K562 (cell line): ENCODE measurements around the gene HRC. TPM values are rescaled to one million over a fixed set of nuclear protein-coding genes. Genes with fewer than 3 reads are reported as not detected.
A peak's percentile ranks its signal among the peaks of the same experiment; 100 is the strongest.

Source experiments
- CREB3 ChIP-seq: fragments of 450-650 bp; conservative IDR thresholded peaks from 2 replicates; pipeline ENCODE4 v1.6.1; 2016; ENCODE audit warnings: missing genetic modification characterization, low read depth, mild to moderate bottlenecking, missing compliant biosample characterization, moderate library complexity
- GABPB2 ChIP-seq: fragments of 250-450 bp; sonication (Bioruptor Pico); conservative IDR thresholded peaks from 2 replicates; pipeline ENCODE4 v1.5.1; 2021; ENCODE audit warnings: mild to moderate bottlenecking
- HIVEP1 ChIP-seq: fragments of 250-450 bp; sonication (Bioruptor Pico); IDR thresholded peaks from 2 replicates; pipeline ENCODE4 v1.4.0; 2020; ENCODE audit warnings: mild to moderate bottlenecking
- MGA ChIP-seq: fragments of 450-650 bp; IDR thresholded peaks from 2 replicates; pipeline ENCODE4 v1.6.1; 2016; ENCODE audit warnings: mild to moderate bottlenecking, moderate library complexity
- NCOR1 ChIP-seq: fragments of 450-650 bp; IDR thresholded peaks from 2 replicates; pipeline ENCODE4 v1.6.1; 2016; ENCODE audit warnings: mild to moderate bottlenecking, moderate library complexity
- TARDBP ChIP-seq: fragments of 450-650 bp; IDR thresholded peaks from 2 replicates; pipeline ENCODE4 v1.6.1; 2016
- TSHZ1 ChIP-seq: fragments of 250-450 bp; sonication (Bioruptor Pico); IDR thresholded peaks from 2 replicates; pipeline ENCODE4 v1.4.0; 2020; ENCODE audit warnings: mild to moderate bottlenecking, moderate library complexity
- ZBTB7A ChIP-seq: IDR thresholded peaks from 2 replicates; pipeline ENCODE4 v1.6.1; 2011; ENCODE audit warnings: low read depth, mild to moderate bottlenecking, low read length, moderate library complexity, borderline replicate concordance; ENCODE audit not compliant: control insufficient read depth
- ZKSCAN8 ChIP-seq: fragments of 200-800 bp; sonication (Bioruptor generic); IDR thresholded peaks from 2 replicates; pipeline ENCODE4 v1.6.1; 2016; ENCODE audit warnings: missing genetic modification characterization, missing compliant biosample characterization
- ZNF239 ChIP-seq: fragments of 250-450 bp; sonication (Bioruptor Pico); IDR thresholded peaks from 2 replicates; pipeline ENCODE4 v1.4.0; 2020; ENCODE audit warnings: mild to moderate bottlenecking
- ZNF699 ChIP-seq: fragments of 250-450 bp; sonication (Bioruptor Pico); IDR thresholded peaks from 2 replicates; pipeline ENCODE4 v1.8.0; 2021; ENCODE audit warnings: mild to moderate bottlenecking, moderate library complexity; ENCODE audit not compliant: insufficient replicate concordance
- polyA plus RNA-seq, 8 experiments: library from polyadenylated mRNA; depleted of rRNA in 4 of 8; stranded (reverse) in 5 of 8; unstranded in 3 of 8; fragments of >200 nt; fragmentation: Nextera tagmentation in 2 of 8; fragmentation: Illumina TruSeq in 1 of 8; extraction: Ambion mirVana in 2 of 8; extraction: Trizol in 1 of 8; gene quantifications; 2 replicates each; pipeline versions ENCODE4 v1.2.1 to v1.2.3, GENCODE V29; 2011 to 2014; ENCODE audit warnings: inconsistent platforms in 1 of 8, missing spikeins in 1 of 8
- total RNA-seq, 7 experiments: library from RNA; depleted of rRNA in 6 of 7; stranded (reverse); fragments of >200 nt in 6 of 7; fragmentation: Illumina TruSeq in 2 of 7; extraction: Trizol in 2 of 7; gene quantifications; 2 replicates each; pipeline versions ENCODE4 v1.2.1 to v1.2.3, GENCODE V29; 2011 to 2021; ENCODE audit warnings: low replicate concordance in 1 of 7

Gene HRC
- total and polyA plus RNA-seq, 9 of the 15 experiments (the other 6 are each of a cell fraction or from before 2014, with no cell fraction given): 0.66 to 18.7 (median 13.1) TPM

- no peak for TF ChIP-seq ZNF699 (CRISPR knock-in tag)
- no peak for TF ChIP-seq TSHZ1 (CRISPR knock-in tag)
- no peak for TF ChIP-seq GABPB2 (CRISPR knock-in tag)
- no peak for TF ChIP-seq HIVEP1 (CRISPR knock-in tag)
- TF ChIP-seq MGA: peak; percentile 93
- TF ChIP-seq TARDBP: no peak
- TF ChIP-seq ZNF239 (CRISPR knock-in tag): no peak
- no peak for TF ChIP-seq ZBTB7A
- no peak for TF ChIP-seq NCOR1
- TF ChIP-seq ZKSCAN8: no peak
- no peak for TF ChIP-seq CREB3
These were observed 3.7 kb downstream of the HRC start (continued) for GRCh38 chr19:49151267-49152118.
